Thyroid gland (tissue), 4 donors: ENCODE measurements around the gene GCA. TPM values are rescaled to one million over a fixed set of nuclear protein-coding genes. Genes with fewer than 3 reads are reported as not detected.

Experiments
- DNase-seq, 2 donors: peaks; one replicate each; pipeline ENCODE4 v3.0.0-alpha.2; 2019
- H3K27ac ChIP-seq, 3 donors: fragments of 200-600 bp; sonication (generic); 1 replicate in 2 of 3; 2 replicates in 1 of 3; pipeline ENCODE4 v1.5.1; 2016 to 2019; ENCODE audit warnings: mild to moderate bottlenecking in 1 of 3, moderate library complexity in 1 of 3
- H3K27me3 ChIP-seq: fragments of 200-600 bp; sonication (generic); one replicate; pipeline ENCODE4 v1.5.1; 2019
- H3K36me3 ChIP-seq, 2 donors: fragments of 200-600 bp; sonication (generic); one replicate each; pipeline ENCODE4 v1.5.1; 2016 to 2019
- H3K4me1 ChIP-seq, 2 donors: fragments of 200-600 bp; sonication (generic); one replicate each; pipeline ENCODE4 v1.5.1; 2017 to 2019
- H3K4me3 ChIP-seq, 3 donors: fragments of 200-600 bp; sonication (generic); replicated peaks in 1 of 3; 1 replicate in 2 of 3; 2 replicates in 1 of 3; pipeline ENCODE4 v1.5.1; 2016; ENCODE audit warnings: mild to moderate bottlenecking in 1 of 3
- H3K9me3 ChIP-seq: fragments of 200-600 bp; sonication (generic); one replicate; pipeline ENCODE4 v1.5.1; 2017
- CTCF ChIP-seq, 6 experiments: fragments of 200-600 bp in 3 of 6; fragments of 450-650 bp in 3 of 6; sonication (generic) in 3 of 6; IDR thresholded peaks; one replicate each; pipeline ENCODE4 v1.5.1; 2016 to 2019; ENCODE audit warnings: antibody characterized with exemption in 6 of 6, mild to moderate bottlenecking in 2 of 6, inconsistent platforms in 1 of 6, moderate library complexity in 1 of 6
- POLR2A ChIP-seq, 2 donors: fragments of 450-650 bp; IDR thresholded peaks; one replicate each; pipeline ENCODE4 v1.6.1; 2017; ENCODE audit warnings: antibody characterized with exemption in 2 of 2, mild to moderate bottlenecking in 2 of 2, moderate library complexity in 1 of 2
- WGBS, 2 donors: methylation state at CpG; one replicate each; pipeline ENCODE4 v1.1.5; 2017; 5-methylcytosine and 5-hydroxymethylcytosine counted together
- intact Hi-C: fragments of 100-400 bp; cut with DNase I; formaldehyde crosslinking; loops from one replicate; pipeline ENCODE4 v1.15.1; 2023
- total RNA-seq, 4 donors: library from RNA; depleted of rRNA; stranded (reverse); fragments of >200 nt; gene quantifications; one replicate each; pipeline ENCODE4 v1.2.3, GENCODE V29; 2016

Gene GCA
- total RNA-seq, 4 donors from 2014 or later, result 15.7 to 36.8 (median 31.6) TPM

DNA sequence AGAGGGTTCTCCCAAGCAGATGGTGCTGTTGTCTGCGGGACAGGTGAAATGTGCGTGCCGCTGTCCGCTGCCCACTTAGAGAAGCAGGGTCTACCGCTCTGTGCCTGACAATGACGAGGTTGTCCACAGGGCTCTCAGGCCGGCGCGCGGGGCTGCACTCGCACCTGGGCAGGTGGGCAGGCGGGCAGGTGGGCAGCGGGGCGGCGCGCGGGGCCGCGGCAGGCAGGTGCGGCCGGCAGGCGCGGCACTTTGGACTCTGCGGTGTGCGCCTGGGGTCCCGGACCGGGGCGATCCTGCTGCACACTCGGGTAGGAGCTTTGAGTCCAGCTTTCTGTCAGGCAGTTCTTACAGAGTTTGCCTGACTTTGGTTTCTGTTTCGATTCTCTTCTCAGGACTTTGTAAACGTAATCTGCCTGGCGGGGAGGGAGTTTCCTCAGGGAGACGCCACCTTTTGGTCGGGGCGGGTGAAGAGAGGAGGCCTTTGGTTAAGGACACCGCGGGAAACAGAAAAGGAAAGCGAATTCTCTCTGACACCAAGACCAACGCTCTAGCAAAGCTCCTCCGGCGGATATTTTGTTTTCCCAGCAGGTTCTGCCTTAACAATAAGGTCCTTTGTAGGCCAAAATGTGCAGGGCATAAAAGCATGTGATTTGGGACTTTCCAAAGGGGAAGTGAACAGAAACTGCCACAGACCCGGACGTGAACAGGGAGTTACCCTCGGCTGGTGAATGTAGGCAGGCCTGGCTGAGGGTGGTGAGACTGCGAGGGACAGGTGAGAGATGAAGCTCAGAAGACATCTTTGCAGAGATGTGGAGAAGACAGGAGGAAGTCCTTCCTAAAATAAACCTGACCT lies 25.4 kb upstream of the GCA start, which contains the start of gene IFIH1:
Gene IFIH1 (minus strand): TSS at position 357 of the 853 bp plus-strand sequence. CDS start 377 bp downstream, outside the sequence.
- 1% methylated on average over 24 of the region's 45 CpGs for WGBS, 2 donors
- intact Hi-C loops, result no loop called here
- no peaks in the 10 kb centered on the region for H3K27me3 ChIP-seq
- H3K4me3 ChIP-seq, result peak within 1 kb of the TSS; percentile 51 to 93 (median 58)
- peak in 1 of 2 donors; percentile 67 for TF ChIP-seq POLR2A (IDR thresholded peaks at IDR 0.05)
- TF ChIP-seq CTCF (IDR thresholded peaks at IDR 0.05), result peak in 3 of 6 experiments; percentile 11 to 24 (median 13)
- H3K36me3 ChIP-seq, result no peaks in the 10 kb centered on the region
- no peaks in the 10 kb centered on the region for H3K9me3 ChIP-seq
- peaks cover 23 to 25% of the 10 kb centered on the region in 2 donors for H3K4me1 ChIP-seq
- H3K27ac ChIP-seq, result peak within 1 kb of the TSS; percentile 89 to 95 (median 94)
- peak; percentile 84 to 88 for DNase-seq

DNA sequence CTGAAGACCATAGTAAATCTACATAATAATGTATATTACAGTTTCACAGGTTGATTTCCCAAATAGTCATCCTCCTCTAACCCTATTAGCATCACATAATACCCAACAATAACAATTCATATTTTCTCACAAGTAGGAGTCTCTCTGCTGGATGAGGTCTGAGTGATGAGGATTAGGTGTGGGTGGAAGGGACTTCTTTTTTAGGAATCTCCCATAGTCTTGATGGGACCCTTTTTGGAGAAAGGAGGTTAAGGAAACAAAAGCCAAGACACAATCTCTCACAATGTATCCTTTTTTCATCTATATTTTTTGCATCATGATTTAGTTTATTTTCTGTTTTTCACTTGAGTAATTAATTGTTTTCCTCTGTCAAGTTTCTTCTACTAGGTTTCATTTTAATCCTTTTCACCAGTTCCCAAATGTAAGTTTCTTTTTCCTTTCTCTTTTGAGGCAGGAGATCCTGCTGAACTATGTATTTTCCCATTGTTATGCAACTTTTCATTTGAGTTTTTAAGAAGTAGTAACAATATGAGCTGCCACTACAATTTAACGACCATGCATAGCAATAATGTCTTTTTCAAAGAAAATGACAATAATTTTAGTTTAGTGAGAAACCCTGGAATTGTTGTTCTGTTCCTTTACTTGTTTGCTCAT lies 22.9 kb upstream of the GCA start:
- no peak for DNase-seq
- TF ChIP-seq CTCF (IDR thresholded peaks at IDR 0.05), result no peak
- no peak for TF ChIP-seq POLR2A (IDR thresholded peaks at IDR 0.05)
- H3K4me3 ChIP-seq, result no peak overlapping the region
- no peaks in the 10 kb centered on the region for H3K9me3 ChIP-seq
- 74 to 86% methylated on average over 1 of the region's 1 CpG for WGBS, 2 donors
- H3K36me3 ChIP-seq, result no peaks in the 10 kb centered on the region
- H3K27me3 ChIP-seq, result no peaks in the 10 kb centered on the region
- H3K27ac ChIP-seq, result no peak overlapping the region
- intact Hi-C loops, result no loop called here
- H3K4me1 ChIP-seq, result peaks cover 18 to 24% of the 10 kb centered on the region in 2 donors

DNA sequence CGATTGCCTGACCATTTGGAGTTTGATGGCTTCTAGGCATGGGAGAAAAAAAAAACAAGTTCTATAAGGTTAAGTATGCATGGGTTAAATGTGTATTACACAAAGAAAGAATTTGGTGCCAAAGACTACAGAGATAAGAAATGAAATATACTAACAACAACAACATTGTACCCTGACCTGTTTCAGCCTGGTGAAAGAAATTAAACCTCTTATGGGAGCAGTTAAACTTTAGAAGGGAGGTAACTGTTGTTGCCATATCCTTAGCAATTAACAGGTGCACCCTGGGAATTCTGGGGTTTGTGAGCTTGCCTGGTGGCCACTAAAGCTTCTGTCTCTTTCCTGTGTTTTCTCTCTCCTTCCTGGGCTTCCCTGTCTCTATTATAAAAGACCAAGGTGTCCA lies 19.0 kb upstream of the GCA start:
- no peak for DNase-seq
- Histone ChIP-seq H3K36me3 (no peaks in the 10 kb centered on the region), H3K27me3 (no peaks in the 10 kb centered on the region), H3K4me3 (no peak overlapping the region), H3K9me3 (no peaks in the 10 kb centered on the region), H3K4me1 (peaks cover 4 to 7% of the 10 kb centered on the region in 2 donors), H3K27ac (no peak overlapping the region)
- intact Hi-C loops, result no loop called here
- WGBS, 2 donors, result 93 to 94% methylated on average over 1 of the region's 1 CpG
- no peak for TF ChIP-seq CTCF (IDR thresholded peaks at IDR 0.05)
- no peak for TF ChIP-seq POLR2A (IDR thresholded peaks at IDR 0.05)

DNA sequence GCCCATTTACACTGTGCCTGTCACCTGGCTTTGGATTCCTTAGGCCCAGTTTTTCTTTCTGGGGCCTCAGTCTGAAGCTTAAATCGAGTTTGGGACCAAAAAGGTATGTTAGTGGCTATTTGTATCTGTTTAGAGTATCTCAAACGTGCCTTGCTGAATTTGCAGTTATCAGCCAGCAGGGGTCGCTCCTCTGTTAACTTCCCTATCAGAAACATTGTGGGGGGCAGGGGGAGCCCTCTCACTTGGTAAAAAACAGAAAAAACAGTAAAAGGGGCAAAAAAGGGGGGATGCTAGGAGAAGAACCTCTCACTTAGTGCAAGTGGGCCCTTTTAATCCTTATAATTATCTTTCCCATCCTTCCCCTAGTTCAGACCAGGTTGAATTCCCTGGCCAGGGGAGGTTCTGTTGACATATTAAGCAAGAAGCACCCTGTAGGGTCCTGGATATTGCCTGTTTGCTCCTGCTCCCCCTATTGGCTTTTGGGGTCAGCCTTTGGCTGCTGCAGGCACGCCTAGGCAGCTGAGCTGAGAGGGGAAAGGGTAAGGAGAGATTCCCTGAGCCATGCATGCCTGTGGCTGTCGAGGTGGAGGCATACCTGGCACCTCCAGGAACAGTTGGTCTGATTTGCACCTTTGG lies 16.7 kb upstream of the GCA start:
- no peak overlapping the region for H3K27ac ChIP-seq
- WGBS, 2 donors, result 61 to 65% methylated on average over 5 of the region's 5 CpGs

More for the DNA sequence above, 16.7 kb upstream of the GCA start:
- no peak overlapping the region for H3K4me3 ChIP-seq
- H3K27me3 ChIP-seq, result no peaks in the 10 kb centered on the region
- intact Hi-C loops, result no loop called here
- TF ChIP-seq CTCF (IDR thresholded peaks at IDR 0.05) (peak in 2 of 6 experiments; percentile 26 to 39), POLR2A (IDR thresholded peaks at IDR 0.05) (no peak)
- H3K4me1 ChIP-seq, result no peaks in the 10 kb centered on the region
- DNase-seq, result no peak
- no peaks in the 10 kb centered on the region for H3K36me3 ChIP-seq
- H3K9me3 ChIP-seq, result no peaks in the 10 kb centered on the region
